Daoy (cell line): ENCODE data around the gene RNASE9. TPM values are rescaled to one million over a fixed set of nuclear protein-coding genes. Genes with fewer than 3 reads are reported as not detected.
"Not testable (repeated sequence)": the region's sequence is repeated elsewhere in the genome, so short reads cannot be mapped to it uniquely, and the experiment has no call there.

Experiments
- DNase-seq: peaks from one replicate; pipeline ENCODE4 v3.0.0-alpha.2; 2015; ENCODE audit warnings: low read depth
- total RNA-seq: library from RNA; depleted of rRNA; stranded (reverse); fragments of >200 nt; shearing (Covaris generic); gene quantifications from 2 replicates; pipeline ENCODE4 v1.2.3, GENCODE V29; 2014

The RNASE9 gene
- total RNA-seq, 1 experiment from 2014 or later, result not detected

- DNase-seq, result not testable (repeated sequence)
Observed at GRCh38 chr14:20572382-20572990, 11.6 kb upstream of the RNASE9 start.

DNA sequence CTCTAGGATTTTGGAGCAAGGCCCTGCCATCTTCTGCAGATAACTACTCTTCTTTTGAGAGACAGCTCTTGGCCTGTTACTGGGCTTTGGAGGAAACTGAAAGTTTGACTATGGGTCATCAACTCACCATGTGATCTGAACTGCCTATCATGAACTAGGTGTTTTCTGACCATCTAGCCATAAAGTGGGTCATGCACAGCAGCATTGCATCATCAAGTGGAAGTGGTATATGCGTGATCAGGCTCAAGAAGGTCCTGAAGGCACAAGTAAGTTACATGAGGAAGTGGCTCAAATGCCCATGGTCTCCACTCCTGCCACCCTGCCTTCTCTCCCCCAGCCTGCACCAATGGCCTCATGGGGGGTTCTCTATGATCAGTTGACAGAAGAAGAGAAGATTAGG, 9.9 kb upstream of the RNASE9 start:
- not testable (repeated sequence) for DNase-seq

GRCh38 chr14:20569865-20570264, 9.0 kb upstream of the RNASE9 start:
- DNase-seq, result not testable (repeated sequence)

DNA sequence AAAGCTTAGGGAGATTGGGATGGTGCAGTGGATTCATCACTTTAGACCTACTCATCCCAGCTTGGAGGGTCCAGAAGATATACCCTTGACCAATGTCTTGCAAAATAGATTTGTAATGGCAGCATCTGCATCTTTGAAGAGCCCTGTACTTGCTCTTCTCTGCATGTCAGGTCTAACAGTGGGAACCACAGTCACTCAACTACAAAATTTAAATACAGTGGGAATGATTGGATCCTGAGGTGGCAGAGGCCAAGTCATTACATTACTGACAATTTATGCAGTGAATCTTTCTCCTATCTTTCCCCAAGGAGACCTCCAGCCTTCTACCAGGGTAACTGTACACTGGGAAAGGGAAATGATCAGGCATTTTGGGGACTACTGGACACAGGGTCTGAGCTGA, 8.2 kb upstream of the RNASE9 start:
- no peak for DNase-seq

DNA sequence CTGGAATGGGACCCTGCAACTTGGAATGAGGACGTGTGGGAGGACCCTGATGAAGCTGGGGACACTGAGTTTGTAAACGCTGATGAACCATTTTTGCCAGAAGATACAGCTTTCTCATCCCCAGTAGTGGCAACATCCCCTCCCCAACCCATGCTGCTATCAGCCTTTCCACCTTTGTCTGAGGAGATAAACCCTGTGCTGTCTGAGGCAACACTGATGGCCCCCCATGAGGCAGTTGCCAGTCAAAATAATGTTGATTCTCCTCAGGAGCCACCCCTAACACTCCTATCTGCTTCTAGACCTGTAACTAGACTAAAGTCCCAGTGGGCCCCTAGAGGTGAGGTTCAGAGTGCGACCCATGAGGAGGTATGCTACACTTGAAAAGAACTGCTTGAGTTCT, 7.5 kb upstream of the RNASE9 start:
- no peak for DNase-seq

GRCh38 chr14:20567199-20567598, 6.4 kb upstream of the RNASE9 start:
- not testable (repeated sequence) for DNase-seq

GRCh38 chr14:20564501-20564997, 3.7 kb upstream of the RNASE9 start:
- peak; percentile 79 for DNase-seq

DNA sequence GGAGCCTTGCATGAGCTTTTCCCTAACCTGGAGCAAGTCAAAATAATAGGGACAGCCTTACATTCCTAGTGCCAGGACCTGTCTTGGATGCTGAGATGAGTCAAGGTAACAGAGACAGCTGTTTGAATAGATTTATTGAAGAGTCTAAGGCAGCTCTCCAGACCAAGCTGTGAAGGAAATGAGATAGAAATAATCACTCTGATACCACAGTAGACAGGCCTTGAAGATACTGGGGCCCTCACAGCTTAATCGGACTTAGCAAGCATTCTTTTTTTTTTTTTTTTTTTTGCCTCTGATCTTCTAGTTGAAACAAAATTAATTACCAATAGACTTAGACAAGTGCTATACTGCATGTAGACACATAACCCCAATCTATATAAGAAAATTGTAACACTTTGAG, 3.1 kb upstream of the RNASE9 start:
- no peak for DNase-seq

DNA sequence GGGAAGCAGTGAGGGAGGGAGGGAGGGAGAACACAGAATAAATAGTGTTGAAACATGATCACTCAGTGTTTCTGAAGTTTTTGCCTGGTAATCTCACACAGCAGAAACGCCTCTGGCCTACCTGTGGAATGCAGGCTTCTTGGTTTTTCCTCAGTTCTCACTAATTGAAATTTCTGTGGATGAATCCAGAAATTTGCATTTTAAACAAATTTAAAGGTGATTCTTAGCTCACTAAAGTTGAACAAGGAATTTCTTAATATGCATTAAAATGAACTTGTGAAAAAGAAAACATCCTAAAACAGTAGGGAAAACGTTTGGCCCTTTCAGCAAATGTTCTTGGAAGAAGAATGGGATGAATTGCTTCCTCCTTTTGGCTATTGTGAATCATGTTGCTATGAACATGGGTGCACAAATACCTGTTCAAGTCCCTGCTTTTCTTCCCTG, 1.4 kb downstream of the RNASE9 start:
- no peak for DNase-seq

DNA sequence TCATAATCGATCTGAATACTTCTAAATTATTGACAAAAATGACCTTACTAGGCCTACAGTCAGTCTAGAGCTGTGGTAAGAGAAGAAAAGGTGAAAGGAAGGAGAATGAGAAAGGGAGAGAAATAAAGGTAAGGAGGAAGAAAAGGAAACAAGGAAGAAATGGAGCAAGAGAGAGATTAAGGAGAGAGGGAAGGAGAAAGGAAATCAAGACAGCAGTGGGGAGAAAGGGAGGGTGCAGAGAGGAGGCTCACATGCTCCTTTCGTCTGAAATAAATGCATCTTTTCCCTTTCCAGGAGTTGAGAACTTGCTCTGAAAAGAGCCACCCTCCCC, 3.7 kb downstream of the RNASE9 start:
- DNase-seq, result no peak

DNA sequence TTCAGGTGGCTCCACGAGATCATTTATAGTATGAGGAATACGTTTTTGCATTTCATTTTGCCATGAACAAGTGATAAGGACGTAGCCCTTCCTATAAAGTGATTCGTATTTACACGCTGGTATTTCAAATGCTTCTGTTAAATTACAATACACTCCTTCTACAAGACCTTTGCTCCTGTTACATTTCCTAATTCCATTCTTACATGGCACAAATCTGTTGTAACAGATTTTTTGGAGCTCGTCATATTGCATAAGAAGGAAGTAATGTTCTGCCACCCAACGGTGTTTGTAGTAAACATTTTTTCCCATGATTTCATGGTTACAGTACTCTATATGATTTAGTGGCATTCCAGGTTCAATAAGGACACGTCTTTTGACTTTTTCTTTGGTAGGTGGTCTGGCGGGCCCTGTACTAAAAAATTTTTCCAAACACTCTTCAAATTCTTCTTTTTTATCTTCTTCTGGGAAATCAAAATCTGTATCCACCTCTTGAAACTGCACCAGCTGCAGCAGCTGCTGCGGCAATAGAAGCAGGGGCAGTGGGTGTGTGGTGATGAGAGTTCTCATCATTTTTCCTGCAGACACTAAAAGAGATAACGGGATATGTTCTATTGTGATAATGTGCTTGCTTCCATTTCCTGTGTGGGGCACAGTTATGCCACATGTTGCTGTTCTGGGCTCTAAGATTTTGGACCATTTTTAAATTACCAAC, 4.2 kb downstream of the RNASE9 start:
- no peak for DNase-seq

DNA sequence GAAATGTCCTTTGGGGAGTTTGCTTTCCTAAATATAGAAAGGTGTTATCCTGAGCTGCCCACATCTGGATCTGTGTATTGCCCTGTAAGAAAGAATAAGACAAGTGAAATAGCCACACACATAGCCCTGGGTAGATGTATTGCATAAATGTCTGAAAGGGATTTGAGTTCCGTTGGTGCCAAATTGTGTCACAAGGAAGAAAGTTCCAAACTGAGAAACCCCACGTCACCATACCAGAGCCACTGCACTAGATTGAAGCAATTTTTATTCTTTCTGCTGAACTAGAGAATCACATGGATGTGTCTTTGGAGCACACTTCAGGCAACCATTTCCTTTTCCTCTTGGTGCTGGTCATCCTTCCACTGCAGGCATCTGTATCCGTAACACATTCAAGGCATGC, 5.0 kb downstream of the RNASE9 start:
- DNase-seq, result no peak

GRCh38 chr14:20553024-20553423, 7.8 kb downstream of the RNASE9 start:
- no peak for DNase-seq

- no peak for DNase-seq
Observed at GRCh38 chr14:20551606-20552005, 9.2 kb downstream of the RNASE9 start.

GRCh38 chr14:20550926-20551325, 9.9 kb downstream of the RNASE9 start:
- no peak for DNase-seq

DNA sequence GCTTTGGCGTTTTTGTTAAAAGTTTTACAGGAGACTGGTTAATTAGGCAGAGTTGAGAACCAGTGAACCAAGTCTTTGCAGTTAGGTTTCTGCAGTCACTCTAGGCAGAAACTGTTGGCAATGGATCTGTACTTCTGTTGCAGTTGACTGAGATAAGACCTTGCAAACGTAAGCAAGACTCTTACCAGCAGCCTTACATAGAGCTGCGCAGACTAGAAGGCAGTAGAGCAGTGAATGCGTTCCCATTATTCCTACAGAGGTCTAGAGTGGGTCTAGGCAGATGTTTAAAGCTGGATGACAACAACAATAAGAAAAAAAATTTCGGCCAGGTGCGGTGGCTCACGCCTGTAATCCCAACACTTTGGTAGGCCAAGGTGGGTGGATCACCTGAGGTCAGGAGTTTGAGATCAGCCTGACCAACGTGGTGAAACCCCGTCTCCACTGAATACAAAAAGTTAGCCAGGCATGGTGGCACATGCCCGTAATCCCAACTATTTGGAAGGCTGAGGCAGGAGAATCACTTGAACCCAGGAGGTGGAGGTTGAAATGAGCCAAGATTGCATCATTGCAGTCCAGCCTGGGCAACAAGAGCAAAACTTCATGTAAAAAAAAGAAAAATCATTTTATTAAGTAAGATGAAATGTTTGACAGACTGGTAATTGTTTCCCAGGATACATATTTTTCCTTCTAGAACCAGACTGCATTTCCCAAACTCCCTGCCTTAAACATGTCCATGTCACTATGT, 12.3 kb downstream of the RNASE9 start:
- DNase-seq, result no peak

- DNase-seq, result no peak
Observed at GRCh38 chr14:20546877-20547276, 14.0 kb downstream of the RNASE9 start.

DNA sequence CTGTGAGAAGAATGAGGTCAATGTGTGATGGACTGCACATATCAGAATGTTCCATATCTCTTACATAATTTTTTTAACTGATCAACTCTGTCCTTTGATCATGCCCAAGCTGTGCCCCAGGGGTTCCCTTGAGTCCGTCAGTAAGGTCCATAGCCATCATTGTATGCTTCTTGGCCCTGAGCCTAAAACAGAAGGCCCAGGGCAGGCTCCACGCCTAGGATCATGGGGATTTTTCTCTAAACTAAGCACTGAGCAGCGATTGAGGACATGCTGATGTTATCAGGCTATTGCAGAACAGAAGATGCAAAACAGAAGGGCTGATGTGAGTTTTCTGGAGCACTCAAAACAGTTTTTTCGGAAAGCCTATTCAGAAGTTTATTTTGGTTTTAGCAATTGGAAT, 20.9 kb downstream of the RNASE9 start:
- DNase-seq, result no peak

- DNase-seq, result peak; percentile 85
Observed at GRCh38 chr14:20530771-20531571, 29.9 kb downstream of the RNASE9 start.

DNA sequence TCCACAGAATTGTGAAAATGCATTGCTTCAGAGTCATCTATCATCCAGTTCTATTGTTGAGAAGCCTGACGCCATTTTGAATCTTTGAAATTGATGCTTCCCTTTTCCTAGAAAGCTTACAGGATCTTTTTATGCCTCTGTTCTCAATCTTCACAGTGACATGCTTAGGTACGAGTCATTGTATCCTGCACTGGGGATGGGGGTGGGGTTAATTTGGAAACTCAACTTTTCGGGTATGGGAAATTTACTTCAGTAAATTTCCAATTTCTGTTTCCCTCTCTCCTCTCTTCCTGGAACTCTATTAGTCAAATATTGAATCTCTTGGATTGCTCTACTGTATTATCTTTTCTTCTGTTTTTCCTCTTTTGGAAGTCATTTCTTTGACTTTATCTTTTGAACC, 31.0 kb downstream of the RNASE9 start:
- no peak for DNase-seq

- DNase-seq, result no peak
Observed at GRCh38 chr14:20524027-20524426, 36.8 kb downstream of the RNASE9 start.

DNA sequence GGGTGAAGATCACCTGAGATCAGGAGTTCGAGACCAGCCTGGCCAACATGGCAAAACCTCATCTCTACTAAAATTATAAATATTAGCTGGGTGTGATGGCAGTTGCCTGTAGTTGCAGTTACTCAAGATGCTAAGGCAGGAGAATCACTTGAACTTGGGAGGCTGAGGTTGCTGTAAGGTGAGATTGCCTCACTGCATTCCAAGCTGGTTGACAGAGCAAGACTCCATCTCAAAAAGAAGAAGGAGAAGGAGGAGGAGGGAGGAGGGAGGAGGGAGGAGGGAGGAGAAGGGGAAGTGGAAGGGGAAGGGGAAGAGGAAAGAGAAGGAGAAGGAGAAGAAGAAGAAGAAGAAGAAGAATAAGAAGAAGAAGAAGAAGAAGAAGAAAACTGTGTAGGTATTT, 38.5 kb downstream of the RNASE9 start:
- no peak for DNase-seq
